Tibial nerve (tissue), 4 donors: ENCODE data around the gene DHRS9. TPM values are rescaled to one million over a fixed set of nuclear protein-coding genes. Genes with fewer than 3 reads are reported as not detected.

Experiments used
- DNase-seq, 2 donors: peaks; one replicate each; pipeline ENCODE4 v3.0.0-alpha.2; 2019; ENCODE audit warnings: low spot score in 2 of 2
- H3K27ac ChIP-seq, 4 donors: fragments of 200-600 bp; sonication (generic) in 3 of 4; one replicate each; pipeline ENCODE4 v1.5.1; 2017 to 2019; ENCODE audit warnings: mild to moderate bottlenecking in 1 of 4
- H3K27me3 ChIP-seq, 2 donors: fragments of 200-600 bp; sonication (generic) in 1 of 2; one replicate each; pipeline versions ENCODE4 v1.5.1 to v1.6.0; 2017 to 2019
- H3K36me3 ChIP-seq, 3 donors: fragments of 200-600 bp; sonication (generic); one replicate each; pipeline ENCODE4 v1.5.1; 2018 to 2019
- H3K4me1 ChIP-seq, 4 donors: fragments of 200-600 bp; sonication (generic) in 3 of 4; one replicate each; pipeline ENCODE4 v1.5.1; 2017 to 2019
- H3K4me3 ChIP-seq, 4 donors: fragments of 200-600 bp; sonication (generic) in 3 of 4; one replicate each; pipeline ENCODE4 v1.5.1; 2017 to 2019; ENCODE audit warnings: mild to moderate bottlenecking in 1 of 4, moderate library complexity in 1 of 4
- H3K9me3 ChIP-seq, 4 donors: fragments of 200-600 bp; sonication (generic) in 3 of 4; one replicate each; pipeline ENCODE4 v1.5.1; 2017 to 2019
- EP300 ChIP-seq, 2 donors: sonication (generic); formaldehyde crosslinking; IDR thresholded peaks; one replicate each; pipeline ENCODE4 v1.6.1; 2017; ENCODE audit warnings: antibody characterized with exemption in 2 of 2, mild to moderate bottlenecking in 1 of 2
- POLR2A ChIP-seq, 2 donors: fragments of 450-650 bp; IDR thresholded peaks; one replicate each; pipeline ENCODE4 v1.6.1; 2017; ENCODE audit warnings: antibody characterized with exemption in 2 of 2, mild to moderate bottlenecking in 2 of 2, moderate library complexity in 2 of 2
- WGBS, 2 donors: methylation state at CpG; one replicate each; pipeline ENCODE4 v1.1.5; 2018; 5-methylcytosine and 5-hydroxymethylcytosine counted together
- total RNA-seq, 4 donors: library from RNA; depleted of rRNA; stranded (reverse); fragments of >200 nt; gene quantifications; one replicate each; pipeline ENCODE4 v1.1.0, GENCODE V29; 2016
- TF ChIP-seq, protein P1 (sequence below), 5 experiments: fragments of 200-600 bp in 3 of 5; fragments of 450-650 bp in 2 of 5; sonication (generic) in 3 of 5; IDR thresholded peaks; one replicate each; pipeline ENCODE4 v1.5.1; 2016 to 2019; ENCODE audit warnings: antibody characterized with exemption in 5 of 5, mild to moderate bottlenecking in 3 of 5, moderate library complexity in 2 of 5

The DHRS9 gene
- total RNA-seq, 4 donors from 2014 or later = 0.21 to 0.59 (median 0.22) TPM; not detected in 1

DNA sequence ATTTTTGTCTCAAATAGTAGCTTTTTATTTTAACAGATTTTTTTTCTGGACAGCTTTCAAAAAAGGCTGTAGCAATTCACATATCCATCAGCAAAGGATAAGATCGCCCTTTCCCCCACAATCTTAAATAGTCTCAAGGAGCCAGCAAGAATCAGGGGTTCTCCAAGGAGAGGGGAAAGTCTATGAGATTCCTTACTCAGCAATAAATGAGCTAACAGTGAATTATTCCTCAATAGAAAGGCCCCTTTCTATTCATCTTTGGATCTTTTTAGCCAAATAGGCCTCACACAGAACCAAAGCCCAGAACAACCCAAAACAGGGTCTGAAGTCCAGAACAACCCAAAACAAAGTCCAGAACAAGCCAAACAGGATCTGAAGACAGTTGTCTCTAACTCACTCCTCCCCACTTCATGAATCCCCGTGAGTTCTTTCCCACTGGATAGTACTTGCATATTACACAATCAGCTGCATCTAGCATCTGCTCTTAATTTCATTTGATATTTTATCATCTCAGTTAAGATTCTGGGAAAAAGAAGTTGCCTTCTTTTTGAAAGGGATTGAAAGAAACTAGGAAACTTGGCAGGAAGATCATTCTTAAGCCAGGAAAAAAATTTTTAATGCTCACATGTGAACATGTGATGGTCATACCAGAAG is 3.4 kb upstream of the DHRS9 start:
- Histone ChIP-seq H3K27me3 (no peaks in the 10 kb centered on the region), H3K27ac (no peak overlapping the region), H3K9me3 (no peaks in the 10 kb centered on the region), H3K4me1 (no peaks in the 10 kb centered on the region), H3K36me3 (no peaks in the 10 kb centered on the region), H3K4me3 (no peak overlapping the region)
- no peak for DNase-seq
- TF ChIP-seq, protein P1, sequence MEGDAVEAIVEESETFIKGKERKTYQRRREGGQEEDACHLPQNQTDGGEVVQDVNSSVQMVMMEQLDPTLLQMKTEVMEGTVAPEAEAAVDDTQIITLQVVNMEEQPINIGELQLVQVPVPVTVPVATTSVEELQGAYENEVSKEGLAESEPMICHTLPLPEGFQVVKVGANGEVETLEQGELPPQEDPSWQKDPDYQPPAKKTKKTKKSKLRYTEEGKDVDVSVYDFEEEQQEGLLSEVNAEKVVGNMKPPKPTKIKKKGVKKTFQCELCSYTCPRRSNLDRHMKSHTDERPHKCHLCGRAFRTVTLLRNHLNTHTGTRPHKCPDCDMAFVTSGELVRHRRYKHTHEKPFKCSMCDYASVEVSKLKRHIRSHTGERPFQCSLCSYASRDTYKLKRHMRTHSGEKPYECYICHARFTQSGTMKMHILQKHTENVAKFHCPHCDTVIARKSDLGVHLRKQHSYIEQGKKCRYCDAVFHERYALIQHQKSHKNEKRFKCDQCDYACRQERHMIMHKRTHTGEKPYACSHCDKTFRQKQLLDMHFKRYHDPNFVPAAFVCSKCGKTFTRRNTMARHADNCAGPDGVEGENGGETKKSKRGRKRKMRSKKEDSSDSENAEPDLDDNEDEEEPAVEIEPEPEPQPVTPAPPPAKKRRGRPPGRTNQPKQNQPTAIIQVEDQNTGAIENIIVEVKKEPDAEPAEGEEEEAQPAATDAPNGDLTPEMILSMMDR (IDR thresholded peaks at IDR 0.05) = no peak
- no peak for TF ChIP-seq EP300 (IDR thresholded peaks at IDR 0.05)
- TF ChIP-seq POLR2A (IDR thresholded peaks at IDR 0.05) = no peak
- 50 to 55% methylated on average over 2 of the region's 2 CpGs for WGBS, 2 donors

DNA sequence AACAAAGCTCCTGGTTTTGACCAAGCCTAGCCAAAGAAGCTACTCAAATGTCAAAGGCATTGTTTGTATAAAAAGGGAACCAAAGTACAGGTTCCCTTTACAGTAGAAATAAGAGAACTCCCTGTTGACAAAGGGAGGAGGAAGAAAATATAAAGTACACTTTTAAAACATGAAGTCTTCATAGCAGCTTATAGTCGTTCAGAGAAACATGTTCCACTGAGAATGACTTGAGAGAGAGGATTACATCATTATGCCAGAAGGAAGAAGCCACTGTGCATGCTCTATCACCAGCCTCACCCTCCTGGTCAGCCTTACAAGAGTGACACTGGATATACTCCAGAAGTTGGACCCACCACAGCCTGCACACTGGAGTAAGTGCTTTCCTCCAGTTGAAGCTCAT is 2.5 kb upstream of the DHRS9 start:
- Histone ChIP-seq H3K27ac (no peak overlapping the region), H3K9me3 (no peaks in the 10 kb centered on the region), H3K27me3 (no peaks in the 10 kb centered on the region), H3K36me3 (no peaks in the 10 kb centered on the region), H3K4me1 (no peaks in the 10 kb centered on the region), H3K4me3 (no peak overlapping the region)
- no peak for DNase-seq
- TF ChIP-seq EP300 (IDR thresholded peaks at IDR 0.05) (no peak), POLR2A (IDR thresholded peaks at IDR 0.05) (no peak)
- TF ChIP-seq, protein P1 (IDR thresholded peaks at IDR 0.05) = no peak
- 29 to 59% methylated on average over 1 of the region's 1 CpG for WGBS, 2 donors

DNA sequence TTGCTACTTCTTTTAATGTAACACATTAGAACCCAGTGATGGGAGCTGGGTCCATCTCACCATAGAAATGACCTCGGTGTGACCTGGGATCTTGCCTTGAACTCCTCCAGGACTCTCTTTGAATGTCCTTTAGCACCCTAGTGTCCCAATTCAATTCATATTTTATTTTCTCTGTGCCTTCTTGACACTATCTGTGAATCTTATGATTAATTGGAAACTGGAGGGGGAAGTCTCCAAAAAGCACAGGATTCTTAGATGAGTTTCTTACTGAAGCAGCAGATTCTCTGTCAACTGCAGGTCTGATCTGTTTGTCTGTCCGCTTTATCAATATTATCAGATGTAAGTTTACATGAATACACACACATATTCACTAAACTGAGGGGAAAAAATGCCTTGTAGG is 470 bp downstream of the DHRS9 start:
- no peak for DNase-seq
- TF ChIP-seq, protein P1 (IDR thresholded peaks at IDR 0.05) = no peak
- TF ChIP-seq EP300 (IDR thresholded peaks at IDR 0.05) (no peak), POLR2A (IDR thresholded peaks at IDR 0.05) (no peak)
- Histone ChIP-seq H3K27ac (no peak overlapping the region), H3K36me3 (no peaks in the 10 kb centered on the region), H3K4me1 (no peaks in the 10 kb centered on the region), H3K27me3 (no peaks in the 10 kb centered on the region), H3K4me3 (no peak overlapping the region), H3K9me3 (no peaks in the 10 kb centered on the region)
- 96 to 98% methylated on average over 2 of the region's 2 CpGs for WGBS, 2 donors

DNA sequence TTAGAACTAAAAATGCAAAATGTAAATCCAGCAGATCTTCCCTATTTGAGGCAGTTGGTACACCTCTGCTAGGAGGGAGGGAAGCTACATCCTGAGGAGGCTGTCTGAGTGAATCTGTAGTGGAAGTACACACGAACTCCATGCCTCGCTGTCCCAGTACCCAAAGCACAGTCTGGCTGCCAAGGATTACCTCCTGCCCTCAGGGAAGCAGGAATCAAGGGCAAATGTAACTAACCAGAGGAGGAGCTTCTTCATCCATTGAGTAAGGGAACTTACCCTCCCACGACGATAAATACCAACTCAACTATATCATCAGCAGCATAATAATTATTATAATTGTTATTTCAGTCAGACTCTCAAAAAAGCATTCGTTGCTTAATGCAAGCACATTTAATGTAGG is 2.1 kb downstream of the DHRS9 start:
- WGBS, 2 donors = 49 to 58% methylated on average over 5 of the region's 5 CpGs
- Histone ChIP-seq H3K36me3 (no peaks in the 10 kb centered on the region), H3K9me3 (no peaks in the 10 kb centered on the region), H3K27ac (no peak overlapping the region), H3K4me1 (no peaks in the 10 kb centered on the region), H3K4me3 (no peak overlapping the region), H3K27me3 (no peaks in the 10 kb centered on the region)
- DNase-seq = no peak
- no peak for TF ChIP-seq POLR2A (IDR thresholded peaks at IDR 0.05)
- no peak for TF ChIP-seq EP300 (IDR thresholded peaks at IDR 0.05)
- TF ChIP-seq, protein P1 (IDR thresholded peaks at IDR 0.05) = no peak

DNA sequence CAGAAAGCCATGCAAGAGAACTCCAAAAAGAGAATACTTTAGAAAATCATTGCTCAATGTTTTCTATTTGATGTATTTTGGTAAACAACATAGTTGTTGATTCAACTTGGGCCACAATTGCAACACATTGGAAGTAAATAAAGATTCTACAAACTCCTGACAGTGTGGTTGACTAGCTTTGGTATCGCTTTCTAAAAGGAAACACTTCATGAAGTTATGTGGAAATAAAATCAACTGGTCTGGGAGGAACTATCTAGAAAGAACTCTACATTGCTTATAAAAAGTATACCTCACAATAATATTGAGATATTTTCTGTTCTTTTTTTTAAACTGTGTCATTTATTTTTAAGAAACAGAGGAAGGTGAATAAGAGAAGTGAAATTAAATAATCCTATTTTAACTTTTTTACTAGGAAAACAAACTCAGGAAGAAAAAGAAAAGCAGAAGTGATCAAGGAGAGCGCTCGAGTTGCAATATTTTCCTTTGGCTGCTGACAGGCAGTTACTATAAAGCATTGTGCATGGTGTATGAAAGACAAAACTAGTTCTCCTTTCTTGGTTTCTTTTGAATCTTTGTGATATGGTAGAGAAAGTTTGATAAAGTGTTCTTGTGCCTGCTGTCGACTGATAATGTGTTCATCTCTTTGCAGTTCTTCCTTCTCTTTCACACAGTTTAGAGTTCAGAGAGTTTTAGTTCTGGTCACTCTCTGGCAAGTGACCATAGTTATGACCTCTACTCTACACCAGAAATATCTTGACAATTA is 3.0 kb downstream of the DHRS9 start:
- no peaks in the 10 kb centered on the region for H3K36me3 ChIP-seq
- H3K4me1 ChIP-seq = no peaks in the 10 kb centered on the region
- no peaks in the 10 kb centered on the region for H3K9me3 ChIP-seq
- TF ChIP-seq EP300 (IDR thresholded peaks at IDR 0.05) = peak; percentile 49 to 56
- TF ChIP-seq, protein P1 (IDR thresholded peaks at IDR 0.05) = no peak
- 75 to 76% methylated on average over 4 of the region's 4 CpGs for WGBS, 2 donors
- peak overlapping the region in 1 of 4 donors; percentile 41 for H3K27ac ChIP-seq
- no peak overlapping the region for H3K4me3 ChIP-seq
- H3K27me3 ChIP-seq = no peaks in the 10 kb centered on the region
- no peak for DNase-seq
